ENCODE measurements around the gene ZC3H7A. TPM values are rescaled to one million over a fixed set of nuclear protein-coding genes. Genes with fewer than 3 reads are reported as not detected.

The ZC3H7A gene
- total and polyA plus RNA-seq, 4 donors = 12.4 to 37.7 (median 24.7) TPM

DNA sequence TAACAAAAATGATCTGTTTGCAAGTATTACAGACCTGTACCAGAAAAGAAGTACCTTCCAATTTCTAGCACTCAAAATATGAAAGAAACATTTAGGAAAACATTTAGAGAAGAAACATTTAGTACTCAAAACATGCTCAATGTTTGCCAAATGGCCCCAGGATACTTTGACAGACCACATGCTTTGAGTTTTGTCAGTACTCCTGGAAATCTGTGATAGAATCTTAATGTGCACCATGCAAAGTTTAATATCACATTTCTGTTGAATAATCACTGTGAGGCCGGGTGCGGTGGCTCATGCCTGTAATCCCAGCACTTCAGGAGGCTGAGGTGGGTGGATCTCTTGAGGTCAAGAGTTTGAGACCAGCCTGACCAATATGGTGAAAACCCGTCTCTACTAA, 8.5 kb upstream of the ZC3H7A start:
- no peaks in the 10 kb centered on the region for H3K27me3 ChIP-seq (ENCODE audit: control insufficient read depth in 4 of 4, insufficient read depth in 4 of 4, low read length in 3 of 4)
- no peak overlapping the region for H3K4me3 ChIP-seq (ENCODE audit: low read depth in 1 of 3, low read length in 3 of 3)
- no peak overlapping the region for H3K9ac ChIP-seq (ENCODE audit: low read depth in 1 of 2, low read length in 2 of 2)
- H3K27ac ChIP-seq (ENCODE audit: low read depth in 1 of 2, low read length in 2 of 2) = no peak overlapping the region
- no peak for TF ChIP-seq HNF4A (conservative IDR thresholded peaks at IDR 0.05)
- TF ChIP-seq, protein P1, sequence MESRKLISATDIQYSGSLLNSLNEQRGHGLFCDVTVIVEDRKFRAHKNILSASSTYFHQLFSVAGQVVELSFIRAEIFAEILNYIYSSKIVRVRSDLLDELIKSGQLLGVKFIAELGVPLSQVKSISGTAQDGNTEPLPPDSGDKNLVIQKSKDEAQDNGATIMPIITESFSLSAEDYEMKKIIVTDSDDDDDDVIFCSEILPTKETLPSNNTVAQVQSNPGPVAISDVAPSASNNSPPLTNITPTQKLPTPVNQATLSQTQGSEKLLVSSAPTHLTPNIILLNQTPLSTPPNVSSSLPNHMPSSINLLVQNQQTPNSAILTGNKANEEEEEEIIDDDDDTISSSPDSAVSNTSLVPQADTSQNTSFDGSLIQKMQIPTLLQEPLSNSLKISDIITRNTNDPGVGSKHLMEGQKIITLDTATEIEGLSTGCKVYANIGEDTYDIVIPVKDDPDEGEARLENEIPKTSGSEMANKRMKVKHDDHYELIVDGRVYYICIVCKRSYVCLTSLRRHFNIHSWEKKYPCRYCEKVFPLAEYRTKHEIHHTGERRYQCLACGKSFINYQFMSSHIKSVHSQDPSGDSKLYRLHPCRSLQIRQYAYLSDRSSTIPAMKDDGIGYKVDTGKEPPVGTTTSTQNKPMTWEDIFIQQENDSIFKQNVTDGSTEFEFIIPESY (IDR thresholded peaks at IDR 0.05) = no peak
- TF ChIP-seq TAF1 (conservative IDR thresholded peaks at IDR 0.05) = no peak
- TF ChIP-seq JUND (IDR thresholded peaks at IDR 0.05) = no peak
- TF ChIP-seq RXRA (IDR thresholded peaks at IDR 0.05) = no peak
- TF ChIP-seq, protein P2, sequence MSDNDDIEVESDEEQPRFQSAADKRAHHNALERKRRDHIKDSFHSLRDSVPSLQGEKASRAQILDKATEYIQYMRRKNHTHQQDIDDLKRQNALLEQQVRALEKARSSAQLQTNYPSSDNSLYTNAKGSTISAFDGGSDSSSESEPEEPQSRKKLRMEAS (IDR thresholded peaks at IDR 0.05) = no peak
- TF ChIP-seq, protein P3, sequence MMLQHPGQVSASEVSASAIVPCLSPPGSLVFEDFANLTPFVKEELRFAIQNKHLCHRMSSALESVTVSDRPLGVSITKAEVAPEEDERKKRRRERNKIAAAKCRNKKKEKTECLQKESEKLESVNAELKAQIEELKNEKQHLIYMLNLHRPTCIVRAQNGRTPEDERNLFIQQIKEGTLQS (IDR thresholded peaks at IDR 0.05) = no peak
- TF ChIP-seq HNF4G (IDR thresholded peaks at IDR 0.05) = no peak
- no peak for TF ChIP-seq FOXA2 (IDR thresholded peaks at IDR 0.05)
- TF ChIP-seq FOXA1 (IDR thresholded peaks at IDR 0.05) = no peak
- TF ChIP-seq YY1 (IDR thresholded peaks at IDR 0.05) = no peak
- TF ChIP-seq EGR1 (IDR thresholded peaks at IDR 0.05; ENCODE audit: low read depth in 2 of 2) = no peak
- TF ChIP-seq, protein P4, sequence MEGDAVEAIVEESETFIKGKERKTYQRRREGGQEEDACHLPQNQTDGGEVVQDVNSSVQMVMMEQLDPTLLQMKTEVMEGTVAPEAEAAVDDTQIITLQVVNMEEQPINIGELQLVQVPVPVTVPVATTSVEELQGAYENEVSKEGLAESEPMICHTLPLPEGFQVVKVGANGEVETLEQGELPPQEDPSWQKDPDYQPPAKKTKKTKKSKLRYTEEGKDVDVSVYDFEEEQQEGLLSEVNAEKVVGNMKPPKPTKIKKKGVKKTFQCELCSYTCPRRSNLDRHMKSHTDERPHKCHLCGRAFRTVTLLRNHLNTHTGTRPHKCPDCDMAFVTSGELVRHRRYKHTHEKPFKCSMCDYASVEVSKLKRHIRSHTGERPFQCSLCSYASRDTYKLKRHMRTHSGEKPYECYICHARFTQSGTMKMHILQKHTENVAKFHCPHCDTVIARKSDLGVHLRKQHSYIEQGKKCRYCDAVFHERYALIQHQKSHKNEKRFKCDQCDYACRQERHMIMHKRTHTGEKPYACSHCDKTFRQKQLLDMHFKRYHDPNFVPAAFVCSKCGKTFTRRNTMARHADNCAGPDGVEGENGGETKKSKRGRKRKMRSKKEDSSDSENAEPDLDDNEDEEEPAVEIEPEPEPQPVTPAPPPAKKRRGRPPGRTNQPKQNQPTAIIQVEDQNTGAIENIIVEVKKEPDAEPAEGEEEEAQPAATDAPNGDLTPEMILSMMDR (IDR thresholded peaks at IDR 0.05; ENCODE audit: low read depth, low read length, missing input control) = no peak
- TF ChIP-seq GABPA (IDR thresholded peaks at IDR 0.05 in 1 of 2, conservative IDR thresholded peaks at IDR 0.05 in 1 of 2) = no peak
- no peak for TF ChIP-seq RAD21 (IDR thresholded peaks at IDR 0.05)
- TF ChIP-seq, protein P5, sequence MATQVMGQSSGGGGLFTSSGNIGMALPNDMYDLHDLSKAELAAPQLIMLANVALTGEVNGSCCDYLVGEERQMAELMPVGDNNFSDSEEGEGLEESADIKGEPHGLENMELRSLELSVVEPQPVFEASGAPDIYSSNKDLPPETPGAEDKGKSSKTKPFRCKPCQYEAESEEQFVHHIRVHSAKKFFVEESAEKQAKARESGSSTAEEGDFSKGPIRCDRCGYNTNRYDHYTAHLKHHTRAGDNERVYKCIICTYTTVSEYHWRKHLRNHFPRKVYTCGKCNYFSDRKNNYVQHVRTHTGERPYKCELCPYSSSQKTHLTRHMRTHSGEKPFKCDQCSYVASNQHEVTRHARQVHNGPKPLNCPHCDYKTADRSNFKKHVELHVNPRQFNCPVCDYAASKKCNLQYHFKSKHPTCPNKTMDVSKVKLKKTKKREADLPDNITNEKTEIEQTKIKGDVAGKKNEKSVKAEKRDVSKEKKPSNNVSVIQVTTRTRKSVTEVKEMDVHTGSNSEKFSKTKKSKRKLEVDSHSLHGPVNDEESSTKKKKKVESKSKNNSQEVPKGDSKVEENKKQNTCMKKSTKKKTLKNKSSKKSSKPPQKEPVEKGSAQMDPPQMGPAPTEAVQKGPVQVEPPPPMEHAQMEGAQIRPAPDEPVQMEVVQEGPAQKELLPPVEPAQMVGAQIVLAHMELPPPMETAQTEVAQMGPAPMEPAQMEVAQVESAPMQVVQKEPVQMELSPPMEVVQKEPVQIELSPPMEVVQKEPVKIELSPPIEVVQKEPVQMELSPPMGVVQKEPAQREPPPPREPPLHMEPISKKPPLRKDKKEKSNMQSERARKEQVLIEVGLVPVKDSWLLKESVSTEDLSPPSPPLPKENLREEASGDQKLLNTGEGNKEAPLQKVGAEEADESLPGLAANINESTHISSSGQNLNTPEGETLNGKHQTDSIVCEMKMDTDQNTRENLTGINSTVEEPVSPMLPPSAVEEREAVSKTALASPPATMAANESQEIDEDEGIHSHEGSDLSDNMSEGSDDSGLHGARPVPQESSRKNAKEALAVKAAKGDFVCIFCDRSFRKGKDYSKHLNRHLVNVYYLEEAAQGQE (IDR thresholded peaks at IDR 0.05) = no peak
- TF ChIP-seq NR2F2 (IDR thresholded peaks at IDR 0.05) = no peak
- no peaks in the 10 kb centered on the region for H3K4me1 ChIP-seq (ENCODE audit: control insufficient read depth in 4 of 4, insufficient read depth in 4 of 4, low read length in 3 of 4)
- no peaks in the 10 kb centered on the region for H3K9me3 ChIP-seq (ENCODE audit: control insufficient read depth in 4 of 4, low read length in 3 of 4)
- no peaks in the 10 kb centered on the region for H3K36me3 ChIP-seq (ENCODE audit: control insufficient read depth in 4 of 4, insufficient read depth in 3 of 4, low read depth in 1 of 4, low read length in 3 of 4)
- 92% methylated on average over 3 of the region's 3 CpGs for WGBS
- no peak for DNase-seq (ENCODE audit: low spot score)
